Activated naive CD4-positive, alpha-beta T cell treated with anti-CD3 and anti-CD28 coated beads, Interleukin-2, amount 50 U/mL, for 16 hours (primary cell): ENCODE results near the gene FCGBP.
"Not testable (repeated sequence)": the region's sequence is repeated elsewhere in the genome, so short reads cannot be mapped to it uniquely, and the experiment has no call there.

ENCODE experiments used
- DNase-seq: peaks from one replicate; pipeline ENCODE4 v3.0.0-alpha.2; 2020

FCGBP gene

DNA sequence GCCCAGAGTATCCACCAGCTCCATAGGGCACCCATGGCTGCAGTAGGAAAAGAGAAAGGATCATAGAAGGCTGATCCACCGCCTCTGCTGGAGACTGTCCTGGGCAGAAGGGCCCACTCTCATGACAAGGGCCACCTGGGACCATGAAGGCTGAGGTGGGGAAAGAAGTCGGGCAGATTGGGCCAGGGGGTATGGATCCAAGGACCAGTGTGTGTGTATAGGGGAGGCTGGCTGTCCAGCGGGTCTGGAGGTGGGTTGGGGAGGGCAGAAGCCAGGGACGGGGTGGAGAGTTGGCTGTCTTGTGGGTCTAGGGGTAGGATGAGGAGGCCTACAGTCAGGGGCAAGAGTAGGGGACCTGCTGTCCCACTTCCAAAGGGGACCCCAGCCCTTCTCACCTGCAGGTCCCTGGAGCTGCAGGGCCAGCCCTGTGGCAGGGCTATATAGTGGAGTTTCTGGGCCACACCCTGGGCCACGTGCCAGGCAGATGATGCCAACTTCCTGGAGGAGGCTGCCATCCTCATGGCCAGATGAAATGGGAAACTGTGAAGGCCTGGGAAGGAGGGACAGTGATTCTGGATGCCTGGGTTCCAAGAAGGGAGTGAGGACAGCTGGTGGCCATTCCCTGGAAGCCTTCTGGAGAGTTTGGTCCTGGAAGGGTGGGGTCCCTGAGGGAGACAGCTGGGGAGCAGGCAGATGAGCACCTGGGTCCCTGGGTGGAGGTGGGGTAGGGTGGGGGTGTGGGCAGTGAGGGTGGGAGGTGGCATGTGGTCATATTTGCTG, at the start of gene FCGBP:
Gene FCGBP (minus strand): TSS at position 51 of the 780 bp plus-strand sequence.
- no peak for DNase-seq

DNA sequence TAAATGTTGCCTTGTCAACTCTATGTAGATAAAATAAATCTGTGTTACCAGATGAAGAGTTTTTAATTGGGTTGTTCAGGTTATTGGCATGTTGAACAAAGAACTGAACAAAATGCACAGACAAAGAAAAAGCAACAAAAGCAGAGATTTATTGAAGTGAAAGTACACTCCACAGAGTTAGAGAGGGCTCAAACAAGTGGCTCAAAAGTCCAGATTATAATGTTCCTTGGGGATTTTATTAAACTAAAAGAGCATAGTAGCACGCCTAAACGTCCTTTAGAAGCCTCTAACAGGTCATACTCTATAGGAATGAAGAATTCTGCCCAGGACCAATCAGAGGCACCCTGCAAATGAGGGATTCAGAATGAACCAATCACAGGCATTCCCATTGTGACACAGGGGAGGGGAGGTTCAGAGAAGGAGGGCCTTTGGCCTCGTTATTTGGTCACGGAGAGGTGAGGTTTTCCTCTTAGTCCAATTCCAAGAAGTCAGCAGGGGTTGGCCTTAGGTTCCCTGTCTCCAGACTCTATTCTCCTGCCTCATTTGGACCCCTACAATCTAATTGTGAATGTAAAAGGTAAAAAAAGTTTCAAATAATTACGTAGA, 49.4 kb upstream of the FCGBP start:
- no peak for DNase-seq

DNA sequence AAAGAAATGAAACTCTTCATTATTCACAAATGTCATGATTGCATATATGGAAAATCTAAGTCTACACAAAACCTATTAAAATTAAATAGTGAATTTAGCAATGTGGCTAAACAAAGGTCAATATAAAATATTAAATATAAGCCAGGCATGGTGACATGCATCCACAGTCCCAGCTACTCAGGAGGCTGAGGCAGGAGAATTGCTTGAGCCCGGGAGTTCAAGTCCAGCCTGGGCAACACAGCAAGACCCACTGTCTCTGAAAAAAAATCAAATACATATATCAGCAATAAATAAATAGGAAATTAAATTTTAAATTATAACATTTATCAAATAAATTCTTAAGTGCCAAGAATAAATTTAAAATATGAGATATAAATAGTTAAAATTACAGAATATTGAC, 48.4 kb upstream of the FCGBP start:
- no peak for DNase-seq

DNA sequence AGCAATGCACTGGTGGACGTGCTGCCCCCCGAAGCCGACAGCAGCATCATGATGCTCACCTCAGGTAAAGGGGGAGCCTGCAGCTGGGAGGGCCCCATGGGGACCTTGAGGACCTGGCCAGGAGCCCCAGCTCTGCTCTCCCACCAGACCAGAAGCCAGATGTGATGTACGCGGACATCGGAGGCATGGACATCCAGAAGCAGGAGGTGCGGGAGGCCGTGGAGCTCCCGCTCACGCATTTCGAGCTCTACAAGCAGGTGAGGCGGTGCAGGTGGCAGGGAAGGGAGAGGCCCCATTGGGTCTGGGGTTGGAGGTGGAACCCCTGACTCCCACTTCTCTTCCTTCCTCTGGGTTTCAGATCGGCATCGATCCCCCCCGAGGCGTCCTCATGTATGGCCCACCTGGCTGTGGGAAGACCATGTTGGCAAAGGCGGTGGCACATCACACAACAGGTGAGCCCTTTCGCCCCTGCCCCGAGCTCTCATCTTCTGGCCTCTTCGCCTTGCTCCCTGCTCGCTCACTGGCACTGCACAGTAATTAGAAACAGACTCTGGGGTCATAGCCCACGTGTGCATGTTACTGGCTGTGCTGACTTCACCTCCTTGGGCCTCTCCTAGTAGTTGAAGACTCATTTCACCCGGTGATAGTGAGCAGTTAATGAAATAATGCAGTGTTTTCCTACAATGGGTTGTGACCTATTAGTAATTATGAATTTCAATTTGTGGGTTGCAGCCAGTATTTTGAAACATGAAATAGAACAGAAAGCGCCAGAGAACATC, 40.1 kb upstream of the FCGBP start:
- no peak for DNase-seq

DNA sequence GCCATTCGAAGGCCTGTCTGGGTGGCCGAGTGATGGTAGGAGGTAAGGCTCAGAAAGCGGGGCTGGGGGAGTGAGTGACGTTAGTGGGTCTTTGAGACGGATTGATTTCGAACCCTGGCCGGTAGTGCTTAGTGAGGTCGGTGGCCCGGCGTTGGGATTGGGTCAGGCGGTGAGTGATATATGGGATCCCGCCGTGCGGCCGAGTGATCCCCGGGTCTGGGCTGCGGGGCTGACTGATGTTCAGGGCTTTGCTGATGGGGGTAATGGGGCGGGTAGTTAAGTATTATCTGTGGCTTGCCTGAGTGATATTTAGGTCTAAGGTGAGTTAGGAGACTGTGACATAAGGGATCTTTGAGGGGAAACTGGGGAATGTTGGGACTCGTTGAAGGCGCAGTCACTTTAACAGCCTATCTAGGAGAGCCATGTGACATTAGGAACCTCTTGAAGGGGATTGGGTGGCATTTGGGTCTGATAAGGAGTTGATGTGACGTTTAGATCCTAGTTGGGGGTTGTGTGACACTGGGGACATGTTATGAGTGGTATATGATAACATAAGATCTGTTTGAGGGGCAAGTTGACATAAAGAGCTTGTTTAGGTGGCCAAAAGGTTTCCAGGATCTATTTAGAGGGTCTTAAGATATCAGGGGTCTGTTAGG, 37.1 kb upstream of the FCGBP start:
- no peak for DNase-seq

DNA sequence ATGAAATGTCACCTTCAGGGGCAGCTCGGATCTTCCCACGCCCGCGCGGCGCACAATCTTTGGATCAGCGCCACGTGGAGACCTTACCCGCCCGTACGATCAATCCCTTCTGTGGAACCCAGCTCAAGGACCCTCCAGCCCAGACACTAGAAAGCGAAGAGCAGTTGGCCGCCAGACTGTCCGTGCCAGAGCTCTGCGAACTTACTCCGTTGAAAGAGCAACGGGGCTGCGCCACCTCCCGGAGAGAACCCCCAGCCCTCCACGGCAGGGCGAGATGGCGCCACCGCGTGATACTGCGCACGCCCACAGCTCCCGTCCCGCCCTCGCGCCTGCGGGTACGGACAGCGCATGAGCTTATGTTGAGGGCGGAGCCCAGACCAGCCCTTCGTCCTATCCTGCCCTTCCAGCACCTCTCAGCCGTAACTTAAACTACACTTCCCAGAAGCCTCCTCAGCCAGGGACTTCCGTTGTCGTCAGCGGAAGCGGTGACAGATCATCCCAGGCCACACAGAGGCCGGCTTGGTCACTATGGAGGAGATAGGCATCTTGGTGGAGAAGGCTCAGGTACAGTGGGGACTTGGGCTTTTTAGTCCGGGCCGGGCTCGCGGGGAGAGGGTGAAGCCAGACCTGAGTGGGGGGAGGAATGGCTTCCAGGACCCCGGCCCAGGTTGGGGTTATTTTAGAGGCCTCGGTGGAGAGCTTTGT, 36.4 kb upstream of the FCGBP start, which contains the start of gene PSMC4:
Gene PSMC4 (plus strand): TSS at position 491 of the 705 bp plus-strand sequence. CDS start 38 bp downstream, at position 529.
- peak; percentile 98 for DNase-seq

DNA sequence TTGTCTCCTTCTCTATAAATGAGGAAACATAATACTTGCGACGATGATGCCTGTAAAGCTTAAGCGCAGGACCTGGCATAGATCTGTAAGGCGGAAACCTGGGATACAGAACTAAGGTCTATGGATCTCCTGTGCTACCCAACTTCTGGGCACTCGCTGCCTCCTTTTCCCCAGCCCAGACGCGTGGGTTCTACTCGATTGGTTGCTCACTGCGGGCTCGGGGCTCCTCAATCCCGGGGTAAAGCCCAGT, 35.9 kb upstream of the FCGBP start:
- no peak for DNase-seq

DNA sequence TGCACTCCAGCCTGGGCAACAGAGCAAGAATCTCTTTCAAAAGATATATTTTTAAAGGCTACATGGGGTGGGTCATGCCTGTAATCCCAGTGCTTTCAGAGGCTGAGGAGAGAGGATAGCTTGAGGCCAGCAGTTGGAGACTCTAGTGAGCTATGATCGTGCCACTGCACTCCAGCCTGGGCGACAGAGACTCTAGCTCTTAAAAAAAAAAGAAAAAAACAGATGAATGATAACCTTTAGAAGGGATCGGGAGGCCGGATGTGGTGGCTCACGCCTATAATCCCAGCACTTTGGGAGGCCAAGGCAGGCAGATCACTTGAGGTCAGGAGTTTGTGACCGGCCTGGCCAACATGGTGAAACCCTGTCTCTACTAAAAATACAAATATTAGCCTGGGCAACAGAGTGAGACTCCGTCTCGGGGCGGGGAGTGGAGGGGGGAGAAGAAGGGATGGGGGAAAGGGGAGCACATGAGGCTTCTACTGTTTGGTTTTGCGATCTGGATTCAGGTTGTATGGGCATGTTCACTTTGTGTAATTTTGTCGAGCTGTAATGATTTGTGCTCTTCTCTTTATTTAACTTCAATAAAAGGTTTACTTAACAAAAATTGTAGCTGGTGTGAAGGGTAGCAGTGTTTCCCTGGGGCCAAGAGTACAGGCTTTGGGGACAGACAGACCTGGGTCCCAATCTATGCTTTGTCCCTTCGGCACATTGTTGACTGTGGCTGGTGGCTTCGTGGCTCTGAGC, 35.4 kb upstream of the FCGBP start:
- no peak for DNase-seq

DNA sequence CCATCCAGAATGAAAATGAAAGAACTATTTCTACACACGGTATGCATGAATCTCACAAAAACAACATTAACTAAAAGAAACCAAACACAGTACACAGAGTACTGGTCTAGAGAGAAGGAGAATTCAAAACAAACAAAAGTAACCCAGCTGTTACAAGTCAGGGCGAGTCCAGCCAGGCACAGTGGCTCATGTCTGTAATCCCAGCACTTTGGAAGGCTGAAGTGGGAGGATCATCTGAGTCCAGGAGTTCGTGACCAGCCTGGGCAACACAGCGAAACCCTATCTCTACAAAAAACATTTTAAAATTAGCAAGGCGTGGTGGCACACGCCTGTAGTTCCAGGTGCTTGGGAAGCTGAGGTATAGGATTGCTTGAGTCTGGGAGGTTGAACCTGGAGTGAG, 34.8 kb upstream of the FCGBP start:
- DNase-seq: no peak

DNA sequence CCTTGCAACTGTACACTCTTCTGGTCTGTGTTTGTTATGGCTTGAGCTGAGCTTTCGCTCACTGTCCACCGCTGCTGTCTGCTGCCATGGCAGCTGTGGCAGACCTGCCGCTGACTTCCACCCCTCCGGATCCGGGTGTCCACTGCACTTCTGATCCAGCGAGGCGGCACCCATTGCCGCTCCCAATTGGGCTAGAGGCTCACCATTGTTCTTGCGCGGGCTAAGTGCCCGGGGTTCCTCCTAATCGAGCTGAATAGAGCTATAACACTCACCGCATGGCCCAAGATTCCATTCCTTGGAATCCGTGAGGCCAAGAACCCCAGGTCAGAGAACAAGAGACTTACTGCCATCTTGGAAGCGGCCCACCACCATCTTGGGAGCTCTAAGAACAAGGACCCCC, 34.4 kb upstream of the FCGBP start:
- no peak for DNase-seq

DNA sequence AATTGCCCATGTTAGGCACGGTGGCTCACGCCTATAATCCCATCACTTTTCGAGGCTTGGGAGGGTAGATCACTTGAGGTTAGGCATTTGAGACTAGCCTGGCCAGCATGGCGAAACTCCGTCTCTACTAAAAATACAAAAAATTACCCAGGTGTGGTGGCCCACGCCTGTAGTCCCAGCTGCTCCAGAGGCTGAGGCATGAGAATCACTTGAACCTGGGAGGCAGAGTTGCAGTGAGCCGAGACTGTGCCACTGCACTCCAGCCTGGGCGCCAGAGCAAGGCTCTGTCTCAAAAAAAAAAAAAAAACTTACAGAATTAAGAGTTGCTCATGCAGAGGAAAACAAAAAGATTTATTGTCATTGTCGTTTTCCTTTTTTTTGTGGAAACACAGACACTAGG, 33.1 kb upstream of the FCGBP start:
- DNase-seq: no peak

DNA sequence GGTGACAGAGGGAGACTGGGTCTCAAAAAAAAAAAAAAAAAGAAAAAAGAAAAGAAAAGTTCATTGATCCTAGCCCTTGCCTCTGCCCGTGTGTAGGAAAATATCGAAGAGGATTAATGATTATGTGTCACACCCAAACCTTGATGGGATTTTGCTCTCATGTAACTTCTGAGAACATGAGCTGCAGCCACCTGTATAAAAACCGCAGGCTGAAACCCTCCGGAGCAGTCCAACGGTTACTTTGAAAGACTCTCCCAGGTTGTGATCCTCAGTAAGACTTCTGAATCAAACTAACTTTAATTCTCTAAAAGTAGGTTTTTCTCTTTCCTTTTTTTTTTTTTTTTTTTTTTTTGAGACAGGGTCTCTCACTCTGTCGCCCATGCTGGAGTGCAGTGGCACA, 32.2 kb upstream of the FCGBP start:
- DNase-seq: no peak

DNA sequence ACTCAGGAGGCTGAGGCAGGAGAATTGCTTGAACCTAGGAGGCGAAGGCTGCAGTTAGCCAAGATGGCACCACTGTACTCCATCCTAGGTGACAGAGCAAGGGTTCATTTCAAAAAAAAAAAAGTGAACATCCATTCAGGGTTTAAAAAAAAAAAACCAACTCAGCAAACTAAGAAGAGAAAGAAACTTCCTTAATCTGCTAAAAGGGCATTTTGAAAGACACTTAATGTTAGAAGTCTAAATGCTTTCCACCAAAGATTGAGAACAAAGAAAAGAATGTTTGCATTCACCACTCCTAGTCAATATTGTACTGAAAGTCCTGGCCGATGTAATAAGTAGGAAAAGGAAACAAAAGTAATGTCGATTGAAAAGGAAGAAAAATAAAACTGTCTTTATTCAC, 29.5 kb upstream of the FCGBP start:
- DNase-seq: no peak

DNA sequence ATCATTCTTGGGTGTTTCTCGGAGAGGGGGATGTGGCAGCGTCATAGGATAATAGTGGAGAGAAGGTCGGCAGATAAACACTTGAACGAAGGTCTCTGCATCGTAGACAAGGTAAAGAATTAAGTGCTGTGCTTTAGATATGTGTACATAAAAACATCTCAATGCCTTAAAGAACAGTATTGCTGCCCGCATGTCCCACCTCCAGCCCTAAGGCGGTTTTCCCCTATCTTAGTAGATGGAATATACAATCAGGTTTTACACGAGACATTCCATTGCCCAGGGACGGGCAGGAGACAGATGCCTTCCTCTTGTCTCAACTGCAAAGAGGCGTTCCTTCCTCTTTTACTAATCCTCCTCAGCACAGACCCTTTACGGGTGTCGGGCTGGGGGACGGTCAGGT, 25.0 kb upstream of the FCGBP start:
- not testable (repeated sequence) for DNase-seq

DNA sequence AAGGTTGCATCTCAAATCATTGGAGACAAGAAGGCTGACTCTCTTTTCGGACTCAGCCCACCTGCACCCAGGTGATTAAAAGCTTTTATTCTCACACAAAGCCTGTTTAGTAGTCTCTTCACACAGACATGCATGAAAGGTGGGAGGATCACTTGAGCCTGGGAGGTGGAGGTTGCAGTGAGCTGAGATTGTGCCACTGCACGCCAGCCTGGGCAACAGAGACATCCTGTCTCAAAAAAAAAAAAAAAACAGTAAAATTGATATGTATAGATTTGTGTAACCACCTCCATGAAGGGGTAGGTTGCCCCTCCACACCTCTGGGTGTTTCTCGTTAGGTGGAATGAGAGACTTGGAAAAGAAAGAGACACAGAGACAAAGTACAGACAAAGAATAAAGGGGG, 24.5 kb upstream of the FCGBP start:
- DNase-seq: not testable (repeated sequence)

DNA sequence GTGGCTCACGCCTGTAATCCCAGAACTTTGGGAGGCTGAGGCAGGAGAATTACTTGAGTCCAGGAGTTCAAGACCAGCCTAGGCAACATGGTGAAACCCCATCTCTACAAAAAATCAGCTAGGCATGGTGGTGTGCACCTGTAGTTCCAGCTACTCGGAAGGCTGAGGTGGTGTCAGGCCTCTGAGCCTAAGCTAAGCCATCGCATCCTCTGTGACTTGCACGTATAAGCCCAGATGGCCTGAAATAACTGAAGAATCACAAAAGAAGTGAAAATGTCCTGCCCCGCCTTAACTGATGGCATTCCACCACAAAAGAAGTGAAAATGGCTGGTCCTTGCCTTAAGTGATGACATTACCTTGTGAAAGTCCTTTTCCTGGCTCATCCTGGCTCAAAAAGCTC, 23.5 kb upstream of the FCGBP start:
- not testable (repeated sequence) for DNase-seq

DNA sequence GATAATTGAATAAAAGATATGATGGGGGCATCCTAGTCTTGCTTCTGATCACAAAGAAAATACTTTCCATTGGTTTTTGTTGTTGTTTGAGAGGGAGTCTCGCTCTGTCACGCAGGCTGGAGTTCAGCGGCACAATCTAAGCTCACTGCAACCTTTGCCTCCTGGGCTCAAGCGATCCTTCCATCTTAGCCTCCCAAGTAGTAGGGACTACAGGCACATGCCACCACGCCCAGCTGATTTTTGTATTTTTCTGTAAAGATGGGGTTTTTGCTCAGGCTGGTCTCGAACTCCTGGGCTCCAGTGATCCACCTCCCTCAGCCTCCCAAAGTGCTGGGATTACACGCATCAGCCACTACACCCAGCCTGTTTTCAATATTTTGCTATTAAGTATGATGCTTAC, 19.5 kb upstream of the FCGBP start:
- DNase-seq: no peak

DNA sequence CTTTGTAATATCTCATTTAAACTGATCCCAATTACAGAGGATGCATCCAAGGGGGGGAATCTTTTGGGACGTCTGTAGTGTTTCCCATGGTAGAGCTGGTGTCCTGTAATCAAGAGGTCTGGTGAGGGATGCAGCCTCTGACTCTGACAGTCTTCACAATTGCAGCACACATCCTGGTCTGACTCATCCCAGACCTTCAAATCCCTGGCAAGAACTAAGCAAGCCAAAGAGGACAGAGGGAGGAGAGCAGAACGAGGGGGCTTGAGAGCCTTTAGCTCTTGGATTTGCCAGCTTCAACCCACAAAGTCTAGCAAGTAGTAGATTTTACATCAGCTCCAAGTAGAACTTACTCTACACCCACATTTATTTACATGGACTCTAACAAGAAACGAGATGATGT, 17.3 kb upstream of the FCGBP start:
- no peak for DNase-seq

DNA sequence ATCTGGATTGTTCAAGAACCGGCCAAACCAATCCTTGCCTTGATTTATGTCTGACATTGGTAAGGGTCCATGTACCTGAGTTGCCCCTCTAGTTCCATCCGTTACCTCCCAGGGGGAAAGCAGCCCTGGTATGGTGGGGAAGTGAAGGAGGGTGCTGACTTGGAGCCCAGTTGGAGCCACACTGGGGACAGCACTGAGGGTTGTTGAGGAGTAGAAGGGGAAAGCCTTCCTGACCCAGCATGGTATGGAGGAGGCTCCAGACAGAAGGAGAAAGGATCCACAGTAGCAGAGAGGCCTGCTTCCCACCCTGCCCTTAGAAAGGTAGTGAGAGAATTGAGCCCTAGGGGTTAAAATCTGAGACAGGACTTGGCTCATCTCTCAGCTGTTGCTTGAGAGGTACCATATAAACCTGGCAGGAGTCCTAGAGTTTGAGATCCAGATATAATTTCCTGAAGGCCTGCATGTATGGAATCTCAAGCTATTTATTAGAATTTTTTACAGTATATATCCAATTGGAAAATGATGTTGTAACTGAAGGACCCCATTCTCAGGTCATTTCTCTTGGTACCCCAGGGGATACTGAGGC, 16.7 kb upstream of the FCGBP start:
- no peak for DNase-seq

DNA sequence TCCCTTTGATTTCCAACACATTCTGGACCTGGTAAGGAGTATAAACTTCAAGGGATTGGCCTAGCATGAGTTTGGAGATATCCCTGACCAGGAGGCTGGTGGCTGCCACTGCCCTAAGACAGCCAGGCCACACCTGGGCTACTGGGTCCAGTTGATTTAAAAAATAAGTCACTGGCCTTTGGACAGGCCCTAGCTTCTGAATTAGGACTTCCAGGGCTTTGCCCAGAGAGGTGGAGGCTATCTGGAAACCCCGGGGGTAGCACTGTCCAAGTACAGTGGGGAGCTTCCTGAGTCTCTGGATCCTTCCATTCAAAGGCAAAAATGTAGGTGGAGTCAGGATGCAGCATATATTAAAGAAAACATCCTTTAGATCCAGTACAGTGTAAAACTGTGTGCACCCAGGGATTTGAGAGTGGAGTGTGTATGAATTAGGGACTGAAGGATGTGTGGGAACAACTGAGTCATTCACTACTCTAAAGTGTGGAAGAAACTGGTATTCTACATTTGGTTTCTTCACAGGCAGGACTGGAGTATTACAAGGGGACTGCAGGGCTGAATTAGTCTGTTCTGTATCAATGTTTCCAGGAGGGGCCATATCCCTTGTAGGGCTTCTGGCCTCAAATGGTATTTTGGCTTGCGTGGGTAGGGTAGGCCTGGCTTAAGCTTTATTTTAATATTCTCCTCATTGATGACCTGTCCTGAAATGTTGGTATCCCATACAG, 14.8 kb upstream of the FCGBP start:
- no peak for DNase-seq

DNA sequence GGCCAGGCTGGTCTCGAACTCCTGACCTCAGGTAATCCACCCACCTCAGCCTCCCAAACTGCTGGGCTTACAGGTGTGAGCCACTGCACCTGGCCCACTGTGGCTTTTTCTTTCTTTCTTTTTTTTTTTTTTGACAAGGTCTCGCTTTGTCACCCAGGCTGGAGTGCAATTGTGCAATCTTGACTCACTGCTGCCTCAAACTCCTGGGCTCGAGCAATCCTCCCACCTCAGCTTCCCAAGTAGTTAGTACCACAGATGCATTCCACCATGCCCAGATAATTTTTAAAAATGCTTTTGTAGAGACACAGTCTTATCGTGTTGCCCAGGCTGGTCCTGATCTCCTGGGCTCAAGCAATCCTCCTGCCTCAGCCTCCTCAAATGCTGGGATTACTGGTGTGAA, 12.1 kb upstream of the FCGBP start:
- no peak for DNase-seq
